Transverse colon (tissue), 3 donors: Measurements from ENCODE around the gene ETNK2.

ENCODE experiments used
- EP300 ChIP-seq: sonication (generic); formaldehyde crosslinking; IDR thresholded peaks from one replicate; pipeline ENCODE4 v1.6.1; 2017; ENCODE audit warnings: antibody characterized with exemption, low read depth
- POLR2A ChIP-seq: fragments of 450-650 bp; IDR thresholded peaks from one replicate; pipeline ENCODE4 v1.6.1; 2016; ENCODE audit warnings: antibody characterized with exemption, mild to moderate bottlenecking, moderate library complexity
- TF ChIP-seq, protein P1 (sequence below), 5 experiments: fragments of 200-600 bp in 3 of 5; fragments of 450-650 bp in 2 of 5; sonication (generic) in 3 of 5; IDR thresholded peaks; 1 replicate in 2 of 5; 2 replicates in 3 of 5; pipeline ENCODE4 v1.5.1; 2016 to 2017; ENCODE audit warnings: antibody characterized with exemption in 5 of 5, inconsistent platforms in 3 of 5, mild to moderate bottlenecking in 2 of 5, moderate library complexity in 1 of 5

DNA sequence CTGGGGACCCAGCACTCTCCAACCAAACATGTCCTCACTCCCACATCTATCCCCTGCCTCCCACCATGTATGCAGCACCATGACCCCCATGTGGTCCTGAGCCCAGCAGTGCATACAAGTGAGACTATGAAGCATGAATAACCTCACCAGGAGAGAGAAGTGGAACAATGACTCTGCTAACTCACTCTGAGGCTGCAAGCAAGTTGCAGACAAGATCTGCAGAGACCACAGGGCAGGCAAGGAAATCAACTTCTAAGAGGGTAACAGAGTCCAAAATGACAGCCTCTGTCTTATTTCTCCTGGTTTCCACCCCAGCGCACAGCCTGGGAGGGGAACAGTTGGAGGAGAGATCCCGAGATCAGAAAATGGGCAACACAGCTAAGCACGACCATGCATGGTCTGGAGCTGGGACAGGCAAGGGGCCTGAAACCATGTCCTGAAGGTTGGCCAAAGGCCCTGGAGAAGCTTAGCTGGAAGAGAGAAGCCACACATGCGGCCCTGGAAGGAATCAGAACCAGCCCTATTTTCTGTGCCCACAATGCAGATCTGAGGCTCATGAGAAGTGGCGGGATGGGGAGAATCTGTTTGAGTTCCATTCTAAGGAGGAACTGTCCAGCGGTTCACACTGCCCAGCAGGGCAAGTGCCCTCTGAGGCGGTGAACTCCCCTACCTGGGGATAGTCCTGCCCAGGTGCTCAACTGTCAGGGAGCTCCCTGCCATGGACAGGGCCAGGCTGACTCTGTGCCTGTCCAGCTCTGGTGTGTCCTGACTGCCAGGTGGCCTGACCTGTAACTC, 26.8 kb upstream of the ETNK2 start:
- TF ChIP-seq, protein P1, sequence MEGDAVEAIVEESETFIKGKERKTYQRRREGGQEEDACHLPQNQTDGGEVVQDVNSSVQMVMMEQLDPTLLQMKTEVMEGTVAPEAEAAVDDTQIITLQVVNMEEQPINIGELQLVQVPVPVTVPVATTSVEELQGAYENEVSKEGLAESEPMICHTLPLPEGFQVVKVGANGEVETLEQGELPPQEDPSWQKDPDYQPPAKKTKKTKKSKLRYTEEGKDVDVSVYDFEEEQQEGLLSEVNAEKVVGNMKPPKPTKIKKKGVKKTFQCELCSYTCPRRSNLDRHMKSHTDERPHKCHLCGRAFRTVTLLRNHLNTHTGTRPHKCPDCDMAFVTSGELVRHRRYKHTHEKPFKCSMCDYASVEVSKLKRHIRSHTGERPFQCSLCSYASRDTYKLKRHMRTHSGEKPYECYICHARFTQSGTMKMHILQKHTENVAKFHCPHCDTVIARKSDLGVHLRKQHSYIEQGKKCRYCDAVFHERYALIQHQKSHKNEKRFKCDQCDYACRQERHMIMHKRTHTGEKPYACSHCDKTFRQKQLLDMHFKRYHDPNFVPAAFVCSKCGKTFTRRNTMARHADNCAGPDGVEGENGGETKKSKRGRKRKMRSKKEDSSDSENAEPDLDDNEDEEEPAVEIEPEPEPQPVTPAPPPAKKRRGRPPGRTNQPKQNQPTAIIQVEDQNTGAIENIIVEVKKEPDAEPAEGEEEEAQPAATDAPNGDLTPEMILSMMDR (IDR thresholded peaks at IDR 0.05), result no peak
- no peak for TF ChIP-seq EP300
- TF ChIP-seq POLR2A, result no peak
